GM23248 (cell line): ENCODE results near the gene ATG10.

ENCODE experiments used
- EZH2 ChIP-seq: fragments of 200-600 bp; sonication (generic); IDR thresholded peaks from 2 replicates; pipeline ENCODE4 v1.6.1; 2018; ENCODE audit warnings: antibody characterized with exemption, mild to moderate bottlenecking; ENCODE audit not compliant: insufficient read depth, poor library complexity, severe bottlenecking
- EZH2phosphoT487 ChIP-seq: fragments of 200-600 bp; sonication (generic); IDR thresholded peaks from 2 replicates; pipeline ENCODE4 v1.6.1; 2018; ENCODE audit warnings: antibody characterized with exemption, moderate library complexity, mild to moderate bottlenecking, low read depth; ENCODE audit not compliant: insufficient read depth

- TF ChIP-seq EZH2phosphoT487 (no peak), EZH2 (no peak)
Measured at GRCh38 chr5:82031220-82032119, 59.6 kb downstream of the ATG10 start.
